Progenitor cell of endocrine pancreas (in vitro differentiated cells): ENCODE results near the gene KLHDC3. TPM values are rescaled to one million over a fixed set of nuclear protein-coding genes. Genes with fewer than 3 reads are reported as not detected.

Experiments used
- DNase-seq: peaks from one replicate; pipeline ENCODE4 v3.0.0; 2021; ENCODE audit warnings: low spot score; ENCODE audit not compliant: unreplicated experiment
- H3K27ac Mint-ChIP-seq: 2 replicates; pipeline ENCODE4 v1.8.0; 2021; ENCODE audit warnings: mild to moderate bottlenecking, moderate library complexity, mixed read lengths
- H3K27me3 Mint-ChIP-seq: 2 replicates; pipeline ENCODE4 v1.8.0; 2021; ENCODE audit warnings: mixed read lengths
- H3K36me3 Mint-ChIP-seq: 2 replicates; pipeline ENCODE4 v1.8.0; 2022; ENCODE audit warnings: mixed read lengths; ENCODE audit not compliant: insufficient read depth
- H3K4me1 Mint-ChIP-seq: 2 replicates; pipeline ENCODE4 v1.8.0; 2021; ENCODE audit warnings: low read depth, mixed read lengths
- H3K4me3 Mint-ChIP-seq: 2 replicates; pipeline ENCODE4 v1.8.0; 2021; ENCODE audit warnings: low read depth, mild to moderate bottlenecking, moderate library complexity, mixed read lengths
- H3K9me3 Mint-ChIP-seq: 2 replicates; pipeline ENCODE4 v1.8.0; 2021; ENCODE audit warnings: low read depth, mixed read lengths
- CTCF ChIP-seq: fragments of 200-600 bp; sonication (generic); IDR thresholded peaks from one replicate; pipeline ENCODE4 v1.5.0; 2021; ENCODE audit warnings: antibody characterized with exemption, mild to moderate bottlenecking; ENCODE audit not compliant: unreplicated experiment
- total RNA-seq: library from RNA; stranded (reverse); gene quantifications from 2 replicates; pipeline ENCODE4 v1.2.1, GENCODE V29; 2021

Gene KLHDC3
- total RNA-seq, 1 donor from 2014 or later: 91.1 TPM

- H3K27ac Mint-ChIP-seq: no peak overlapping the region
- peaks cover 10% of the 10 kb centered on the region for H3K36me3 Mint-ChIP-seq
- H3K9me3 Mint-ChIP-seq: no peaks in the 10 kb centered on the region
Observed at GRCh38 chr6:43062818-43063217, 48.8 kb downstream of the KLHDC3 start.

GRCh38 chr6:43070028-43070632, 56.1 kb downstream of the KLHDC3 start:
- no peaks in the 10 kb centered on the region for H3K27me3 Mint-ChIP-seq
- H3K36me3 Mint-ChIP-seq: peaks cover 9% of the 10 kb centered on the region
- H3K4me3 Mint-ChIP-seq: no peak overlapping the region
- no peak for DNase-seq
- H3K27ac Mint-ChIP-seq: peak overlapping the region; percentile 33
- H3K9me3 Mint-ChIP-seq: no peaks in the 10 kb centered on the region
- TF ChIP-seq CTCF: peak; percentile 64
- H3K4me1 Mint-ChIP-seq: no peaks in the 10 kb centered on the region

More at GRCh38 chr6:43062818-43063217, 48.8 kb downstream of the KLHDC3 start:
- no peak overlapping the region for H3K4me3 Mint-ChIP-seq
- no peak for TF ChIP-seq CTCF
- no peak for DNase-seq
- H3K4me1 Mint-ChIP-seq: peaks cover 24% of the 10 kb centered on the region
- no peaks in the 10 kb centered on the region for H3K27me3 Mint-ChIP-seq

Other genes starting within 250 kb of the KLHDC3 start
- gene BICRAL, start 232.2 kb upstream of the KLHDC3 start, total RNA-seq: 13.2 and 14.4 TPM in 2 replicates
- gene RPL7L1, start 134.6 kb upstream of the KLHDC3 start, total RNA-seq: 82.8 and 88.9 TPM in 2 replicates
- not detected in 2 replicates for gene PTCRA, start 98.2 kb upstream of the KLHDC3 start, total RNA-seq
- gene CNPY3, start 84.8 kb upstream of the KLHDC3 start, total RNA-seq: 61.5 and 64.1 TPM in 2 replicates
- 1.3 and 1.7 TPM in 2 replicates for gene GNMT, start 53.5 kb upstream of the KLHDC3 start, total RNA-seq
- 29.8 and 32.3 TPM in 2 replicates for gene PEX6, start 35.1 kb upstream of the KLHDC3 start, total RNA-seq
- gene PPP2R5D, start 29.7 kb upstream of the KLHDC3 start, total RNA-seq: 52.2 and 53.6 TPM in 2 replicates
- gene MEA1, start 303 bp upstream of the KLHDC3 start, total RNA-seq: 64.0 and 68.4 TPM in 2 replicates
- gene RRP36, start 7.4 kb downstream of the KLHDC3 start, total RNA-seq: 60.6 and 62.4 TPM in 2 replicates
- gene CUL7, start 39.6 kb downstream of the KLHDC3 start, total RNA-seq: 58.9 and 60.9 TPM in 2 replicates
- 45.2 and 52.2 TPM in 2 replicates for gene MRPL2, start 45.2 kb downstream of the KLHDC3 start, total RNA-seq
- 71.9 and 73.8 TPM in 2 replicates for gene KLC4, start 45.4 kb downstream of the KLHDC3 start, total RNA-seq
- 141 and 142 TPM in 2 replicates for gene PTK7, start 62.1 kb downstream of the KLHDC3 start, total RNA-seq
- 29.1 and 30.3 TPM in 2 replicates for gene SRF, start 157.0 kb downstream of the KLHDC3 start, total RNA-seq
- 57.0 and 61.1 TPM in 2 replicates for gene CUL9, start 167.9 kb downstream of the KLHDC3 start, total RNA-seq
- gene DNPH1, start 215.2 kb downstream of the KLHDC3 start, total RNA-seq: 33.9 and 39.0 TPM in 2 replicates
- 1.4 and 1.7 TPM in 2 replicates for gene TTBK1, start 229.2 kb downstream of the KLHDC3 start, total RNA-seq